Stimulated activated CD4-positive, alpha-beta T cell treated with anti-CD3 and anti-CD28 coated beads, TNF-alpha, amount 100 ng/mL, for 4 hours (primary cell): ENCODE results near the gene WNT7B.

Experiments used
- DNase-seq, 3 experiments: peaks; one replicate each; pipeline ENCODE4 v3.0.0-alpha.2; 2020; ENCODE audit warnings: low read depth in 3 of 3

Gene WNT7B

DNA sequence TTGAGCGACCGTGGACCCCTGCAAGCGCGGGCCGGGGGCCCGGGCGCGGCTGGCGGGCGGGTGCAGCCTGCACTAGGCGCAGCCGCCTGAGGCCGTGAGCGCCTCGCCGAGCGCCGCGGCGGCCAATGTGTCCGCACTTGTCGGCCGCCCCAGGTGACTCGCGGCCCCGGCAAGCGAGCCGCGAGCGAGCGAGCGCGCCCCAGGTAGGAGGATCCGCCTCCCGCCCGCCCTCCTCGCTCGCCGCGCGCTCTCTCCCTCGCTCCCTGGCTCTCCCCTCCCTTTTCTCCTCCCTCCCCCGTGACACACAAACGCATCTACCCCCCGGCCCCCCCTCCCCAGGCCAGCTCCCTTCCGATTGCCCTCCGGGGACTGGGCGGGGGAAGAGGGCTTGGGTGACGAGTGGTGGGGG lies at the start of gene WNT7B:
Gene WNT7B, minus strand, starts transcription at position 160 of the 409 bp plus-strand sequence. CDS start 408 bp downstream, outside the sequence.
- DNase-seq: no peak

DNA sequence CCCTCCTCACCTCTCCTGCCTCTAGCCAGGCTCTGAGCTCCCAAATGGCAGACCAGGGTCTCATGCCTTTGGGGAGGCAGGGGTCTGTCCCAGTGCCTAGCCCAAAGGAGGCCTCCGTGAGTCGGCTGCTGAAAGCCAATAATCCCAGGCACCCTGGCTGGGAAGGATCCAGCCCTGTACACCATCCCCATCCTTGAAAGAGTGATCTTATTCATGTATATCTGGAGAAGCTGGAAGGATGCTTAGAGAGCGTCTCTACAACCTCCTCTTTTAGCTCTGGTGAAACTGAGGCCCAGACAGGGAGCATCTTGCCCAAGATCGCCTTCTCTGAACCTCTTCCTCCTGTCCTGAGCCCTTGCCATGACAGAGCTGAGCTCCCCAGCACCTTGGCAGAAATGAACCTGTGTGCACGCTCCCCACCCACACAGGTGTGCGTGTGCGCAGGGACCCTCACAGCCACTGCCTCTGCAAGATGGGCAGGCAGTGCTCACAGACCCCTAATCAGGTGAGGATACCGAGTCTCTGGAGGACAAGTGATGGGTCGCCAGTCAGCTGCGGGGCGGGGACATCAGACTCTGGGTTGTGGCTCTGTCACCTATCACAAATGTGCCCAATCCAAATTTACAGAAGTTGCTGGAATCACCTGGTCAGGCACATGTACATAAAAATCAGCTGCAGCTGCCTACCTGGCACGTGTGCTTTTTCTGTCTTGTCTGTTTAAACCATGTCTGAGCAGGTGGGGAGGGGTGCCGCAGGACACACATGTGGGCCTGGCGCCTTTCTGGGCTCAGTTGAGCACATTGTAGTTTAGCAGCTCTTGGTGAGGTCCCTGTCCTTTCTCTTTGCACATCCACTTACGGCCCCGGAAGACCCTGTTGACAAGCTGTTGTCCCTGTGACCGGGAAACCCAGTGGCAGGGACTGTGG lies 49.3 kb upstream of the WNT7B start:
- DNase-seq: no peak

DNA sequence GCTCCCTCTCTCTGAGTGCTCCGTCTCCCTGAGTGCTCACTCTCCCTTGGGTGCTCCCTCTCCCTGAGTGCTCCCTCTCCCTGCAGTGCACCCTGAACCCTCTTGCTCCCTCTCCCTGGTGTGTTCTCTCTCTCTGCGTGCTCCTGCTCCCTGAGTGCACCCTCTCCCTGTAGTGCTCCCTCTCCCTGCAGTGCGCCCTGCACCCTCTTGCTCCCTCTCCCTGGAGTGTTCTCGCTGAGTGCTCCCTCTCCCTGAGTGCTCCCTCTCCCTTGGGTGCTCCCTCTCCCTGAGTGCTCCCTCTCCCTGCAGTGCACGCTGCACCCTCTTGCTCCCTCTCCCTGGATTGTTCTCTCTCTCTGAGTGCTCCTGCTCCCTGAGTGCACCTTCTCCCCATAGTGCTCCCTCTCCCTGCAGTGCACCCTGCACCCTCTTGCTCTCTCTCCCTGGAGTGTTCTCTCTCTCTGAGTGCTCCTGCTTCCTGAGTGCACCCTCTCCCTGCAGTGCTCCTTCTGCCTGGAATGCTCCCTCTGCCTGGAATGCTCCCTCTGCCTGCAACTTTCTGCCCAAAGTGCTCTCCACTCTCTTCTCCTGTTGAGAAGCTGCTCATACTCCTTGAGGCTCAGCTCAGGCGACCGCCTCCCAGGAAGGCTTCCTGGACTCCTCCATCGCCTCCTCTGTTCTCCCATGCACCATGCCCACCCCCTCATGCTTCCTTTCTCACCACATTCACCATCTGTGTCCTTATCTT lies 48.4 kb upstream of the WNT7B start:
- DNase-seq: no peak

DNA sequence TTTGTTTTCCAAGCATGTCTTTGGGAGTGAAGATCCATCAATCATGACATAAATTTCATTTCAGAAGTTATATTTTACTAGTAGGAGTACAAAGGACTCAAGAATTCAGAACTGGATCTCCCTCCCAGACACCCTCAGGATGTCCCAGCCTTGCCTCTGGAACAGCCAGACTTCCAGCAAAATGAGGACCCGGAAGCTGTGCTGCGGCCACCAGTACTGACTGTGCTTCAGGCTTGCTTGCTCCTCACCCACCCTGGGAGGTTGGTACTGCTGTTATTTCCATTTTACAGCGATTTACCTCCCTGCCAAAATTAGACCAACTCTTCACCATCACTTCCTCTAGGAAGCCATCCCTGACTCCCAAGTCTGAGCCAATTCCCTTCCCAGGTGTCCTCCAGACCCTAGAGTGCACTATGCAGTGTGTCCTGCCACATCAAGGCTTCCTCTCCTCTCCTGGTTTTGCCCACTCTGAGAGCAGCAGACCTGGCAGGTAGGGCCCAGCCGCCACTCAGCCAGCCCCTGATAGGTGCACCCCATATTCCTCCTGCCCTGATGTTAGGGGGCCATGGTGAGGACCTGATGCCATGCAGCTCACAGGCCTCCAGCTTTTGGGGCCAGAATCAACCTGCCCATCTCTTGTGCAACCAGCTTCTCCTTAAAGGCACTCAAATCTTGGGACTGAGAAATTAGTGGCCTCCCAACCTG lies 47.3 kb upstream of the WNT7B start:
- no peak for DNase-seq

DNA sequence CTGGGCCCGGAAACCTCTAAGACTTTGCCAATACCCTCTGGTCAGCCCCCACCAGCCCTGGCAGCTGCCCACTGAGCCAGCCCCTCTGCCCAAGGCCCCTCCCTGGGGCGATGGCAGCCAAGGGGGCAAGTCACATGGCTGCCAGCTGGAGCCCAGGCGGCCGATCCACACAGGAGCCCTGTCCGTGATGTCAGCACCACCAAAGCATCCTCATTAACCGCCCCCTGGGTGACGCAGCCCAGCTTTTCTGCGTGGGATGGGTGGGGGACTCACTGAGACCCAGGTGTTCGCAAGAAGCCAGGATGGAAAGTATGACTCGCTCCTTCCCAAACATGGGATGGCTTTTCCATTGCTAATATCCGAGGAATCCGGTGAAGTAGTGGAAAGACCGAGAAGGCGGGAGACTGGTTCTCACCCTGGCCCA lies 46.6 kb upstream of the WNT7B start:
- no peak for DNase-seq

DNA sequence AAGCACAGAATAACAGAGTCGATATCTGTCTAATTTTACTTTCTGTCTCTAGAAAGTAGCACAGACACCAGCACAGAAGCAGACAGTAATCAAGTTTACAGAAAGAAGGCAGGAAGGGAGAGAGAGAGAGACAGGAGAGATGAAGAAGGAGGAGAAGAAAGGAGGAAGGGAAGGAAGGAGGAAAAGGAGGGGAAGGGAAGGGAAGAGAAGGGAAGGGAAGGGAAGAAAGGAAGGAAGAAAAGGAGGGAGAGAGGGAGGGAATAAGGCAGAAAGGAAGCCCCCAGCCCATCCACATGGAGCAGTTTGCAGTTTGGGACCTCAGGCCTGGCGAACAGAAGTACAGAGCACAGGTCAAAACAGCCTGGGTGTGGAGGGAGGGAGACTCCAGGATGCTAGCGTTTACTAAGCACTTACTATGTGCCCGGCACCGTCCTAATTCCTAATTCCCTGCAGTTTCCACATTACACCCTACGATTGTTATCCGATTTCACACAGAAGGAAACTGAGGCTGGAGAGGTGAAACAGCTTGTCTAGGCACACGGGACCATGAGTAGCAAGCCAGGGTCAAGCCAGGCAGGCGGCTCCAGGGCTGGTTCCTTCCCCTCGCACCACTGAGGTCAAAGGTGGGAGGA lies 46.0 kb upstream of the WNT7B start:
- no peak for DNase-seq

DNA sequence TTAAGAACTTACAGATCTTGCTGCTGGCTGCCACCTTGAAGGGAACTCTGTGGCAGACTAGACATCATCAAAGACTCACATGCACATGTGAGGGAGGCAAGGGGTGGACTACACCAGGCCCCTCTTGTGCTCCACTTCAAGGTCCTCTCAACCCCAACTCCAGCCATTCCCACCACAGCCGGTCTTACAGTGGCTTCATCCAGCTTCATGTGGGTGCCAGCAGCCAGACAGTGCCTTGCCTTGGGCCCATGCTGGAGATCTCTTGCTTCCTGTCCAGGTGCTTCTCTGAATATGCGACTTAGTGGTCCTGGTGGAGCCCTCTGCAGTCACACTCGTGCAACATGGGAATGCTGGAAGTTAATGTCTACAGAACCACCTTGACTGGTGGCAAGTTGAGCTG lies 44.6 kb upstream of the WNT7B start:
- no peak for DNase-seq

DNA sequence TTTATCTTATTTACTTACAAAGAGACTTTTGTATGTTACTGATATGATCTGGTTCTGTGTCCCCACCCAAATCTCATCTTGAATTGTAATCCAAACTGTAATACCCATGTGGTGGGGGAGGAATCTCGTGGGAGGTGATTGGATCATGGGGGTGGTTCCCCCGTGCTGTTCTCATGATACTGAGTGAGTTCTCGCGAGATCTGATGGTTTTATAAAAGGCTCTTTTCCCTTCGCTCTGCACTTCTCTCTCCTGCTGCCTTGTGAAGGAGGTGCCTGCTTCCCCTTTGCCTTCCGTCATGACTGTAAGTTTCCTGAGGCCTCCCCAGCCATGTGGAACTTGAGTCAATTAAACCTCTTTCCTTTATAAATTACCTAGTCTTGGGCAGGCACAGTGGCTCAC lies 42.4 kb upstream of the WNT7B start:
- DNase-seq: no peak

DNA sequence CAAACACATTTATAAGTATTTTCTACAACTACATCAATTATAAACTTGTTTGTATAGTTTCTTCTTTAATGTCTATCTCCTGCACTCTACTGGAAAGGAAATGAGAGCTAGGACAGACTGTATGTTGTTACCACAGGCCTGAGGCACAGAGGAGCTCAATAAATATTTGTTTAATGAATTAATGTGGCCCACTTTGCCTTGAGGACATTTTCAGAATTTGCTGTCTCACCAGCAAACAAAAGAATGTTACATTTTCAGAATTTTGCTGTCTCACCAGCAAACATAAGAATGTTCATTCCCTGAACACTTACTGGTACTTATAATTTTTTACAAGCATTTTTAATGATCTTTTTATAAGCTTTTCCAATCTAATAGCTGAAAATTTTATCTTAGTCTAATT lies 41.9 kb upstream of the WNT7B start:
- no peak for DNase-seq

DNA sequence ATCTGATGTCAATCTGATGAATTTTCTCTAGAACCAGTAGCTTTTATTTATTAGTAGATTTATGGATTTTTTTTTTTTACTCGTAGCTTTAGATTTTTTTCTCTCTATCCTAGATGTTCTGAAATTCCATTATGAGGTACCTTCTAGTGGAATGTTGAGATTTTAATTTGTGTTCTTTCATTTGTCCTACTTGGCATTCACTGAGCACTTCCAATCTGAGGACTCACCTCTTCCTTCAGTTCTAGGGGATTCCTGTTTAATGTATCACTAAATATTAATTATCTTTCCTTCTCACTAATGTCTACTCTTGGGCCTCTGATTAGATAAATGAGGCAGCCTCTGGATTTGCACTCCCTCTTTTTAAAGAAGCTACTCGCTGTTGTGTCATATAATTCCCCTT lies 40.2 kb upstream of the WNT7B start:
- no peak for DNase-seq

DNA sequence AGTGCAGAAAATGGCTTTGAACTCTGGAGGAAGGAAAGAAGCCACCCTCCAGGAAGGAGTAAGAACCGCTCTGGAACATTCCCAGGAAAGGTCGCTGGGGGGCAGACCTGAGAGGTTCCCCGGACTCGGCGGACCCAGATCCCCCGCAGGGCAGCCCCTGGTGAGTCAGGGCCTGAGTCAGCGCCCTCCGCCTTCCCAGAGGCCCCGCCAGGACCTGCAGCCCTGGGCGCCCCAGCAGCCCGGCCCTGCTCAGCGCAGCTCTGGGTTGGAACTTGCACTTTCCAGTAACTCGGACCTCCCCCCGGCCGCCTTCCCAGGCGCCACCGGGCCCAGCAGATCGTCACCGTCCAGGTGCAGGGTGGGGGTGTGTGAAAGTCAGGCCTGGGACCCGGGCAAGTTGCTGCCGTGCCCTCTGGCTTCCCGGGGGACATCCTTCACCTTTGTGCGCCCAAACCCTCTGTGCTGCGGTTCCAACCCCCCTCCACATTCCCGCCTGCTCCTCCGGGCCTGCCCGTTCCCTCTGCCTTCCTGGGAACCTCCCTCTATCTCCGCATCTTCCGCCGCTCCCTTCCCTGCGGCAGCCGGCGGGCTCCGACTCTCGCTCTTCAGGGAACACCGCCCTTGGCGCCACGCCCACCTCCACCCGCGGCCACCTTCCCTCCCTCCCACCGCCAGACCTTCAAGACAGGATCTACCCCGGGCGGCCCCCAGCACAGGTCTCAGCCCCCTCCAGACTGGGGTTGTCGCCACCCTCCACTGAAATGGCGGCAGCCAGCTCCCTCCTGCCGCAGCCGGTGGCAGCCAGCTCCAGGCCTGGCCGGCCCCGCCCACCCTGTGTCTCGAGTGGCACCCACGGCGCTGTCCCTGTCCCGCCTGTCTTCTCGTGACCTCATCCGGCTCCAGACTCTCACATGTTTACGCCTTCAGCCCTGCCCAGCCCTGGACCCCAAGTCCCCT lies 36.8 kb upstream of the WNT7B start:
- DNase-seq: peak; percentile 82 to 85 (median 84)

DNA sequence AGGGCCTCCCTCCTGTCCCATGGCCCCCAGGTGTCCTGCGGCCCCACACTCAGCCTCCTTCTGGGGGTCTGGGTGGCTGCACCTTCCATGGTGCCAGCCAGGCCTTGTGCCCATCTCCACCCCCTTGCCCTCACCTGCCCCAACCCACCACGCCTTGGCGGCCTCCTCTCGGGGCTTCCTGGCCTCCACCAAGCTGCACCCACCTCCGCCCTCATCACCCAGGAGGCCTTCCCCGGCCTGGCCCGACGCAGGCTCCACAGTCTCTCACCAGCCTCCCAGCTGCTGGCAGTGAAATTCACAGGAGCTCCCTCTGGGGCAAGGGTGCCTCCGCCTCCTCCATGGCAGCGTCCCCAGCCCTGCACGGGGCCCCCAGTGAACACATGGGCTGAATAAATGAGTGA lies 35.9 kb upstream of the WNT7B start:
- DNase-seq: no peak

DNA sequence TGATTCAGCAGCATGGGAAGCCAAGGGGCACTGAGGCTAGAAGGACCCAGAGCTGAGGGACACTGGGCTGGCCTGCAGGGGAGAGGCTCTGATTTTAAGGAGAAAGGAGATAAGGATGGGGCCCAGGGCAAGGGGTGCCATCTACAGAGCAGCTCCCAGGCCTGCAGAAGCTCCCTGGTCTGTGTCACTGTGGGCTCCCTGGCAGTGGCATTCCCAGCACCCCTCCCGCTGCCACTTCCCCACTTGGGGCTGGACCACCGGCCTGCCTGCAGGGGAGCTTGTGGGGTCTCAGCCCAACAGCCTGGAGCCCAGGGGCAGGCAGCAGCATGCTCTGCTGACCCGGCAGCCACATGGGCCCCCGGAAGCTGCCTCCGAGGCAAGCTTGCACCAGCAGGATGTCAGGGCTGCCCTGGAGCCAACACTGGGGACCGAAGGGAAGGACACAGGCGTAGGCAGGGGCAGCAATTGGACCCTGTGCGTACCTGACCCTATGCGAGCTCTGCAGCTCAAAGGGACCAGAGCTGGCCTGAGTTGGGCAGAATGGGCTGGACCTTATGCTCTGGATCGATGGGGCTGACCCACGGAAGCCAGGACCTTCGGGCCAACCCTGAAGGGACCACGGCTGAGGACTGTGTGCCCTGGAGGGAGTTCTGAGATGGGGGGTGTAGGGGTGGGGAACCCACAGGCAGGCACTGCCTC lies 35.4 kb upstream of the WNT7B start:
- DNase-seq: no peak

DNA sequence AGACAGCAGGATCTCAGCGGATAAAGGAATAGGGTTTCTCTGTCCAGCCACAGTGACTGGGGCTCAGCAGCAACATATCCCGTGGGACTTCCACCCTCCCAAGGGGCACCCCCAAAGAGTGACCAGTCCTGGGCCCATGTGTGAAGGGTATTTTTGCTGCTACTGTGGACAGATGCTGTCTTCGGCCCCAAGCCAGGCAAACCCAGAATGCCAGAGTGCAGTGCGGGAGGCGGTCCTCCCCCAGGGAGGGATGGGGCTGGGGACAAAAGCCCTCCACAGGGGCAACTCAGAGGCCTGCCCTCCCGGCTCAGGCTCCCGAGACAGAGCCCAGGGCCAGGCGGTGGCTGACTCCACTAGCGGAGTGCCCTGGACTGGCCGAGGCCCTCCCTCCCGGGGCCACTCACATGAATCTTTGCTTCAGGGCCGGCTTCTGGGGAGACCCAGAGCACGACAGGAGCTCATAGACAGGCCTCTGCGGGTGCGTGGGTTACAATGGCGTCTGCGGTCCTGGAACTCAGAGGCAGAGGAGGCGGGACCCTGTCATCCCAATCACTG lies 34.7 kb upstream of the WNT7B start:
- DNase-seq: no peak

DNA sequence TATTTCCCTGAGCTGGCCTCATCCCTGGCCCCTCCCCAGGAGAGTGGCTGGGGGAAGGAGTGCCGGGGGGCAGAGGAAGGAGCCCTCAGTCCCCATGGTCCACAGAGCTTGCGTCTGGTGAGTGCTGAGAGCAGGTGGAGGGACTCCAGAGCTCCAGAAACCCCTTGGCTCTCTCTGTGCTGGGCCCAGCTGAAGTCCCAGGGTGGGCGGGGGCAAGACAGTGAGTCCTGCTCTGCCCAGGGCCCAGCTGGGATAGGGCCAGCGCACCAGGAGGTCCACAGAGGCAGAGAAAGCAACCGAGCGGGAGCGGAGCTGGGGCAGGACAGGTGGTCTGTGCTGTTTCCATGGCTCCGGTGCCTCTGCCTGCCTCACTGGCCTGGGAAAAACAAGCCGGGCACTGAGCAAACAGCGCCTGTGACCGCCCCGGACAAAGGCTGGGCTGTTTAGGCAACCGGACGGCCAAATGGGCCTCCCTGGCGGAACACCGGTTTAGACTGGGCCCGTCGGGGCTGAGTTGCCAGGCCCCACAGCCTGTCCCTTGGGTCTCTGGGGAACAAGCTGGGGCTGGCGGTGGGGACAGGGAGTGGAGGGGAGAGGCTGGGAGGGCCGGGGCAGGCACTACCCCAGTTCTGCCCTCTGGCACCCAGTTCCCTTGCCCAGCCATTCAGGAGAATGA lies 34.1 kb upstream of the WNT7B start:
- DNase-seq: no peak

DNA sequence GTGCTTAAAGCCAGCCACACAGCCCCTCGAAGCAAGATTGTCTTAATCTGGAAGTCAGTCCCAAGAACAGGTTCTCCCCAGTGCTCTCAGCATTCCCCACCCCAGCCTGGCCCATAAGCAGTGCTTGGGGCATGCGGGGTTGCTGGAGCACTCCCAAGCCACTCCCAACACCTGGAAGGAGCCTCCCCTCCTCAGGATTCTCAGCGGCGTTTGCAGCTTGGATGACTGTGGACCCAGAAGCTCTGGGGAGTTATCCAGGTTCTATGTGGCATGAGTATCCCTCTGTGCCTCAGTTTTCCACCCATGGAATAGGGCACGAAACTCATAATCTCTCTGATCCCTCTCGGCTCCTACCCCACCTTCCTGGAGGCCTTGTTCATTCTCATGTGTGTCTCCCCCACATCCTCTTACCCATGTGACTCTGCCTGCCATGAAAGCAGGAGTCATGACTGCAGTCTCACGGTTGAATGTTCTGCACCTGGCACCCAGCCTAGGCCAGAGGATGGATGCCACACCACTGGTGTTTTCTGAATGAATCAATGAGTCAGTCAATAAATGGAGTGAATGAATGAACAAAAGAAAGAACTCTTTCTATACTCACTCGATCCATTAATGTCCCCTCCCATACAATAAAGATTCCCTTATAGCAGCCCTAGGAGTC lies 33.4 kb upstream of the WNT7B start:
- DNase-seq: no peak

DNA sequence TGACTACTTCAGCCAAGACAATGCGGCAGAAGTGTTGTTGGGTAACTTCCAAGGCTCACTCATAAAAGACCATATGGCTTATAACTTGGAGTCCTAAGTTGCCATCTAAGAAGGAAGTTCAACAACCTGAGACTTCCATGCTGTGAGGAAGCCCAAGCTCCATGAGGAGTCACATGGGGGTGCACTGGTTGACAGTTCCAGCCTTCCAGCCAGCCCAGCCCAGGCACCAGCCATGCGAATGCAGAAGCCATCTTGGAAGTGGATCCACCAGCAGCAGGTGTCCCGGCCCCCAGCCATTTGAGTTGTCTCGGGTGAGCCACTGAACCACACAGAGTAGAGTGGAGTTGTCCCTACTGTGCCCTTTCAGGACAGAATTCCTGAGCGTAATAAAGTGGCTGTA lies 32.8 kb upstream of the WNT7B start:
- DNase-seq: no peak

DNA sequence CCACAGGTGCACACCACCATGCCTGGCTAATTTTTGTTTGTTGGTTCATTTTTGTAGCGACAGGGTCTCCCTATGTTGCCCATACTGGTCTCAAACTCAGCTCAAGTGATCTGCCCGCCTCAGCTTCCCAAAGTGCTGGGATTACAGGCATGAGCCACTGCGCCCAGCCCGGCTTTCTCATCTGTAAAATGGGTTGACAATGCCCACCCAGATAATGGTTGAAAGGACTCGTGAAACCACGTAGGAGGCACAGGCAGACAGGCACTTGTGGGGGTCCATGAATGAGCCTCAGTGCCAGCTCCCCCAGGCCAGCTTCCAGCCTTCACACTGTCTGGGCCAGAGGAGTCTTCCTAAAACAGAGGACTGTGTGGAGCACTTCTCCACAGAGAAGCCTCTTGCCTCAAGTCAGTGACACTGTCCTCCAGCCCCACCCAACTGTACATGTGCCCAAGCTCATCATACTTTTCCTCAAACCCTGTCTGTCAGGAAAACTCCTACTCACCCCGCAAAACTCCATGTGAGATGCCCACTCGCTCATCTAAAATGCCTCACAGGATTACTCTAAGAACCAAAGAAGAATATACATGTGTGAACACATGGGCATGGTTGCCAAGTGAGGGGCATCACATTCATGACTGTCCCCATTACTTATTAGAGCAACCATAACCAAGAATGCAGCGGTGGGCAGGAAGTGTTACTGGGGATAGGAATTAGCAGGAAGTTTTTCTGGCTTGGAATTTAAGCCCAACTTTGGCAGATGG lies 32.1 kb upstream of the WNT7B start:
- no peak for DNase-seq
